Adrenal gland (tissue), 5 donors: ENCODE measurements around the gene DDX6.

ENCODE experiments used
- CTCF ChIP-seq, 6 experiments: fragments of 450-650 bp in 4 of 6; fragments of 200-600 bp in 2 of 6; sonication (generic) in 1 of 6; IDR thresholded peaks; 1 replicate in 5 of 6; 2 replicates in 1 of 6; pipeline versions ENCODE4 v1.5.1 to v1.8.0; 2016 to 2021; ENCODE audit warnings: antibody characterized with exemption in 6 of 6, mild to moderate bottlenecking in 2 of 6, moderate library complexity in 1 of 6
- POLR2A ChIP-seq, 2 donors: fragments of 450-650 bp; IDR thresholded peaks; one replicate each; pipeline ENCODE4 v1.6.1; 2017; ENCODE audit warnings: antibody characterized with exemption in 2 of 2, mild to moderate bottlenecking in 2 of 2, moderate library complexity in 1 of 2
- donor health status: DM: no; HTN: no; CAD: no.

DNA sequence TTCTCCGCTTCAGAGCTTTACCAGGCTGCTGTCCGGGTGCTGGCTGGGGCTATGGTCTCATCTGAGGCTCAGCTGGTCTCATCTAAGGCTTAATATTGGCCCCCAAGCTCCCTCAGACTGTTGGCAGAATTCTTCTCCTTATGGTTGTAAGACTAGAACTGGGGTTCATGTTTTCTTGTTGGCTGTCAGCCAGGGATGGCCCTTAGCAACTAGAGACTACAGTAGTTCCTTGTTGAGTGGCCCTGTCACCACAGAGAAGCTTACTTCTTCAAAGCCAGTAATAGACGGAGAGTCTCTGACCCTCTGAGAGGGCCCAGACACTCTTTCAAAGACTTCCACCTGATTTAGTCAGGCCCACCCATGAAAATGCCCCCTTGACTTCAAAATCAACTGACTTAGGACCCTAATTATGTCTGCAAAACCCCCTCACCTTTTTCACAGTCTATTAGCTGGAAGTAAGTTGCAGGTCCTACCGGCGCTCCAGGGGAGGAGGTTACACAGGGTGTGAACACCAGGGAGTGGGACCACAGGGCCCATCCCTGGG lies 87.3 kb downstream of the DDX6 start:
- TF ChIP-seq POLR2A (IDR thresholded peaks at IDR 0.05) = no peak
- no peak for TF ChIP-seq CTCF (IDR thresholded peaks at IDR 0.05)
